Measurements from ENCODE around the gene C2CD2.

DNA sequence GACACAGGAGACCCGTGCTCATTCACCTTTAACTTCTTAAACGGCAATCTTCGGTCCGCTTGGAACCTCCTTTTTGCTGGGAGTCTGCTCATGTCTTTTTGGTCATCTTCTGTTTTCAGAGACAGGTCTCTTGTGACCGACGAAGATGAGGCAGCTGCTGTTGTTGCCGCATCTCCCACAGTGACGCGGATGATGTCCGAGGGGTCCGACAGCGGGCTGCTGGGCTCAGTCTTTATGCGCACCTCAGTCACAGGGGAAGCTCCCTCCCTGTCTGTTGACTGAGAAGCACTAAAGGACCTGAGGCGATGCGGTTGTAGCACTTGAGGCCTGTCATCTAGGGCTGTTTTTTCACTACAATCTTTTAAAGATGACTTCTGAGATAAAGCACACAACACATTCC is 38.8 kb upstream of the C2CD2 start:
- TF ChIP-seq, protein P1, sequence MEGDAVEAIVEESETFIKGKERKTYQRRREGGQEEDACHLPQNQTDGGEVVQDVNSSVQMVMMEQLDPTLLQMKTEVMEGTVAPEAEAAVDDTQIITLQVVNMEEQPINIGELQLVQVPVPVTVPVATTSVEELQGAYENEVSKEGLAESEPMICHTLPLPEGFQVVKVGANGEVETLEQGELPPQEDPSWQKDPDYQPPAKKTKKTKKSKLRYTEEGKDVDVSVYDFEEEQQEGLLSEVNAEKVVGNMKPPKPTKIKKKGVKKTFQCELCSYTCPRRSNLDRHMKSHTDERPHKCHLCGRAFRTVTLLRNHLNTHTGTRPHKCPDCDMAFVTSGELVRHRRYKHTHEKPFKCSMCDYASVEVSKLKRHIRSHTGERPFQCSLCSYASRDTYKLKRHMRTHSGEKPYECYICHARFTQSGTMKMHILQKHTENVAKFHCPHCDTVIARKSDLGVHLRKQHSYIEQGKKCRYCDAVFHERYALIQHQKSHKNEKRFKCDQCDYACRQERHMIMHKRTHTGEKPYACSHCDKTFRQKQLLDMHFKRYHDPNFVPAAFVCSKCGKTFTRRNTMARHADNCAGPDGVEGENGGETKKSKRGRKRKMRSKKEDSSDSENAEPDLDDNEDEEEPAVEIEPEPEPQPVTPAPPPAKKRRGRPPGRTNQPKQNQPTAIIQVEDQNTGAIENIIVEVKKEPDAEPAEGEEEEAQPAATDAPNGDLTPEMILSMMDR (IDR thresholded peaks at IDR 0.05; ENCODE audit: low read depth, low read length), result no peak
- no peak for TF ChIP-seq EZH2phosphoT487 (IDR thresholded peaks at IDR 0.05; ENCODE audit: low read depth)
